Left colon (tissue), 2 donors: ENCODE results near the gene TNFRSF19. TPM values are rescaled to one million over a fixed set of nuclear protein-coding genes. Genes with fewer than 3 reads are reported as not detected.
A peak's percentile ranks its signal among the peaks of the same experiment; 100 is the strongest.

Experiments
- ATAC-seq: fragments of 200-7000 bp; cut with Tn5 transposase; one replicate; pipeline ENCODE4 v1.9.1; 2020; ENCODE audit warnings: mild to moderate bottlenecking, moderate library complexity
- DNase-seq, 2 donors: peaks; one replicate each; pipeline ENCODE4 v3.0.0-alpha.2; 2020
- intact Hi-C, 2 donors: fragments of 100-400 bp; cut with DNase I in 1 of 2; cut with micrococcal nuclease in 1 of 2; formaldehyde crosslinking; loops; one replicate each; pipeline versions ENCODE4 v1.11.2 to v1.14.0; 2022; cut with DNase I, micrococcal nuclease
- total RNA-seq, 2 donors: library from RNA; stranded (reverse); fragmentation: NEBNext Ultra II Directional; extraction: Animal tissue kit (Norgen Biotek cat#: 25700); gene quantifications; one replicate each; pipeline ENCODE4 v1.2.1, GENCODE V29; 2021
- donor health status: DM: no; HTN: no; CAD: no.
- donor health status: DM: yes; HTN: yes; CAD: no.

TNFRSF19 gene
- total RNA-seq, 2 donors from 2014 or later = 0.55 to 1.1 TPM

- DNase-seq (no peak), ATAC-seq (no peak)
- intact Hi-C loops = no loop called here
Measured at GRCh38 chr13:23598369-23598768, 28.2 kb downstream of the TNFRSF19 start.

GRCh38 chr13:23599083-23599925 lies 29.1 kb downstream of the TNFRSF19 start:
- no peak for DNase-seq
- intact Hi-C loops = no loop called here
- no peak for ATAC-seq

- ATAC-seq = no peak
- no peak for DNase-seq
- intact Hi-C loops = no loop called here
Measured at GRCh38 chr13:23600100-23600499, 29.9 kb downstream of the TNFRSF19 start.

- ATAC-seq (no peak), DNase-seq (no peak)
- intact Hi-C loops = no loop called here
Measured at GRCh38 chr13:23600534-23600933, 30.3 kb downstream of the TNFRSF19 start.

- ATAC-seq (no peak), DNase-seq (no peak)
- intact Hi-C loops = no loop called here
Measured at GRCh38 chr13:23605831-23606230, 35.6 kb downstream of the TNFRSF19 start.

- ATAC-seq (no peak), DNase-seq (no peak)
- intact Hi-C loops = no loop called here
Measured at GRCh38 chr13:23608138-23608537, 37.9 kb downstream of the TNFRSF19 start.

- ATAC-seq (no peak), DNase-seq (peak; percentile 14 to 42)
- intact Hi-C loops = no loop called here
Measured at GRCh38 chr13:23608701-23609413, 38.6 kb downstream of the TNFRSF19 start.

GRCh38 chr13:23609414-23609760 lies 39.2 kb downstream of the TNFRSF19 start:
- intact Hi-C loops = no loop called here
- peak in 1 of 2 donors; percentile 18 for DNase-seq
- ATAC-seq = no peak

GRCh38 chr13:23609874-23610576 lies 39.8 kb downstream of the TNFRSF19 start:
- DNase-seq (peak in 1 of 2 donors; percentile 7), ATAC-seq (no peak)
- intact Hi-C loops = no loop called here

GRCh38 chr13:23610966-23611491 lies 40.8 kb downstream of the TNFRSF19 start:
- intact Hi-C loops = no loop called here
- ATAC-seq (no peak), DNase-seq (no peak)

GRCh38 chr13:23612182-23612581 lies 42.0 kb downstream of the TNFRSF19 start:
- intact Hi-C loops = no loop called here
- ATAC-seq = no peak
- no peak for DNase-seq

GRCh38 chr13:23612731-23613130 lies 42.5 kb downstream of the TNFRSF19 start:
- intact Hi-C loops = no loop called here
- no peak for ATAC-seq

GRCh38 chr13:23613596-23613995 lies 43.4 kb downstream of the TNFRSF19 start:
- ATAC-seq = no peak
- no peak for DNase-seq
- intact Hi-C loops = no loop called here

More at GRCh38 chr13:23612731-23613130, 42.5 kb downstream of the TNFRSF19 start:
- DNase-seq = no peak

- ATAC-seq (no peak), DNase-seq (no peak)
- intact Hi-C loops = no loop called here
Measured at GRCh38 chr13:23615395-23616081, 45.3 kb downstream of the TNFRSF19 start.

- ATAC-seq = no peak
- no peak for DNase-seq
- intact Hi-C loops = no loop called here
Measured at GRCh38 chr13:23616228-23616627, 46.0 kb downstream of the TNFRSF19 start.

- ATAC-seq (no peak), DNase-seq (no peak)
- intact Hi-C loops = no loop called here
Measured at GRCh38 chr13:23617551-23618024, 47.4 kb downstream of the TNFRSF19 start.

GRCh38 chr13:23618341-23618740 lies 48.1 kb downstream of the TNFRSF19 start:
- ATAC-seq = no peak
- DNase-seq = no peak
- intact Hi-C loops = no loop called here

GRCh38 chr13:23619068-23619855 lies 49.0 kb downstream of the TNFRSF19 start:
- intact Hi-C loops = no loop called here
- ATAC-seq (no peak), DNase-seq (no peak)
